ENCODE data around the gene KRTAP10-5.

- TF ChIP-seq POLR2A (IDR thresholded peaks at IDR 0.05) (no peak), CTCF (IDR thresholded peaks at IDR 0.05 in 4 of 5, conservative IDR thresholded peaks at IDR 0.05 in 1 of 5) (no peak)
Measured at GRCh38 chr21:44537930-44538911, 42.2 kb downstream of the KRTAP10-5 start.

All from gastrocnemius medialis (tissue), 4 donors.